Hepatic stellate cell (primary cell): ENCODE data around the gene CYTH3.
"Not testable (repeated sequence)": the region's sequence is repeated elsewhere in the genome, so short reads cannot be mapped to it uniquely, and the experiment has no call there.

ENCODE experiments used
- DNase-seq: peaks from one replicate; pipeline ENCODE4 v3.0.0; 2011; ENCODE audit warnings: low spot score

CYTH3 gene

DNA sequence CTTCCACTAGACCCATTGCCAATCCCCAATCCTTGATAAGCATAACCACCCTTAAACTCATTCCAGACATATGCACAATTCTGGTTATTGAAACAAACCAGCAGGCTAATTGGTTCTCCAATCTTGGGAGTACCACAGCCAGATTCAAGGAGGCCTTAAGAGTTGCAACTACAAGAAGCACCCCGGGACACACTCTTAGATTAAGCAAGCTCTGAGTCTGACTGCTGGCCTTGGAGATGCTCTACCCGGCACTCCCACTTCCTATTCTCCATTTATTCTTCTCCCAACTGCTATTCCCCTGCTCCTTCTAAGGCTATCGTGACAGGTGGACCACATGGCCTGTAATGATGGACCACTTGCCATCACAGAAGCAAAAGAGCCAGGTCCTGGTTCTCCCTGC lies 40.3 kb downstream of the CYTH3 start:
- no peak for DNase-seq

DNA sequence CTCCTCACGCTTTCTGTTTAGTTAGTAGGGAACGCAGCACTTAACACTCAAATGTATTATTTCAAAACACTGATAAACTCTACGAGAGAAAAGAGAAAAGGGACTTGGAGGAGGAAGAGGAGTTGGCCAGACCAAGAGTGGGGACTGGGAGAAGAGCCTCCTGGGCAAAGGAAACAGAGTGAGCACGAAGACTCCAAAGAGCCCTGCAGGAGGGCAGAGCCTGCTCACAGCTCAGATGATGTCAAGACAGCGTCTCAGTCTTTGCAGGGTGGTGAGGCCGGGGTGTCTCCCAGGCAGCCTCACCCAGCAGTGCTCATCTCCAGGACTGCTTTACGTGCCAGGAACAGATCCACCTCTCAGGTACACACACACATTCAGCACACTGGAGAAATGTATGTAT lies 41.2 kb downstream of the CYTH3 start:
- no peak for DNase-seq

- not testable (repeated sequence) for DNase-seq
Observed at GRCh38 chr7:6229284-6229683, 43.1 kb downstream of the CYTH3 start.

GRCh38 chr7:6228361-6229229 lies 43.8 kb downstream of the CYTH3 start:
- DNase-seq: peak; percentile 59

DNA sequence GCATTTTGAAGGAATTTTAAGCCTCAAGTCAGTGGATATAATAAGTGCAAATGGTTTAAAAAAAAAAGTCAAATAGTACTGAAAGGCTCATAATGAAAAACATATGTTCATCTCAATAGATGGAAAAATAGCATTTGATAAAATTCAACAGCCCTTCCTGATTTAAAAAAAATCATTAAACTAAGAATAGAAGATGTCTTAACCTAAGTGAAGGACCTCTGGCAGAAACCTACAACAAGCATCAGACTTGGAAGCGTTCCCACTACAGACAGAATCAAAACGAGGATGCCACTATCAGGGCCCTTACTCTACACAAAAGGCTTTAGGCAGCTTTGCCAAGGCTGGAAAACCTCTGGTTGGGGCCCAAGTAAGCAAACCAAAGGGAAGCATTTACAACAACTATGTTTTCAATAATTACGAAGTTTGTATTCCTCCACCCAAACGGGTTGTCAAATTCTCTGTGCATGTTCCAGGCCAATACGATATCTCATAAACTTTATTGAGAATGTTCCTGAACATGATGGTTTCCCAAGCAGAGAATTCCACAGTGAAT lies 45.1 kb downstream of the CYTH3 start:
- DNase-seq: no peak

DNA sequence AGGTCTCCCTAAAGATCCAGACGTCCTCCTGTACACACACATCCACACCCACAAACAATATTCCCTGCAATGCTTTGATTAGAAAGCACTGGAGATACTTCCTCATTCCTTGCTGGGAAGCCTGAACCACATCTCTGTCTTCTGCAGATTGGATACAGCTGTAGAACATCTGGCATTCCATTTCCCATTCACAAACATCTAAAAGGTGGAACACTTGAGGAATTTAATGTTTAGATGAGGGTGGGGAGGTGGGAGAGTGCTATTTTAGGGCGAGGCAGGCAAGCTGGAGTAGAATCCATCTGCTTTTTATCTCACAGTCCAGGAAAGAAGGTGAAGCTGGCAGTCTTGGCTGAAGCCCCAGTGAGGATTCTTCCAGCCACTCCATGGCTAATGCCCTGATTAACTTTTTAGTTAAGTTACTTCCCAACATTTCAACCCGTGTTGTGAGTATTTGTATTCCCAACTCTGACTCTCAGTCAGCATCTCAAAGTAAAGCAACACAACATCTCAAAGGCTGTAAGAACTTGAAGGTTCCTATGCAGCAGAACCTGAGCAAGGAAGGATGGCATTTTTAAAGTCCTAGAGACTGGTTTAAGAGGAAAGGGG lies 46.1 kb downstream of the CYTH3 start:
- DNase-seq: peak; percentile 48

DNA sequence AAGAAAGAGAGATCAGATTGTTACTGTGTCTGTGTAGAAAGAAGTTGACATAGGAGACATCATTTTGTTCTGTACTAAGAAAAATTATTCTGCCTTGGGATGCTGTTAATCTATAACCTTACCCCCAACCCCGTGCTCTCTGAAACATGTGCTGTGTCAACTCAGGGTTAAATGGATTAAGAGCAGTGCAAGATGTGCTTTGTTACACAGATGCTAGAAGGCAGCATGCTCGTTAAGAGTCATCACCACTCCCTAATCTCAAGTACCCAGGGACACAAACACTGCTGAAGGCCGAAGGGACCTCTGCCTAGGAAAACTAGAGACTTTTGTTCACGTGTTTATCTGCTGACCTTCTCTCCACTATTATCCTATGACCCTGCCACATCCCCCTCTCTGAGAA lies 49.0 kb downstream of the CYTH3 start:
- not testable (repeated sequence) for DNase-seq

DNA sequence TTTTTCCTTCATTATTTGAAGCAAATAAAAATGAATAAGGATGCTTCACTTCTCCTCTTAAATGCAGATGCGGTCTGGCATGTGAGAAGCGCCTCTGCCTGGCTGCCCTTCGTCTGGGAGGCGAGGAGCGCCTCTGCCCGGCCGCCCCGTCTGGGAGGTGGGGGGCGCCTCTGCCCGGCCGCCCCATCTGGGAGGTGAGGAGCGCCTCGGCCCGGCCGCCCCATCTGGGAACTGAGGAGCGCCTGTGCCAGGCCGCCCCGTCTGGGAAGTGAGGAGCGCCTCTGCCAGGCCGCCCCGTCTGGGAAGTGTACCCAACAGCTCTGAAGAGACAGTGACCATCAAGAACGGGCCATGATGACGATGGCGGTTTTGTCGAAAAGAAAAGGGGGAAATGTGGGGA lies 49.4 kb downstream of the CYTH3 start:
- DNase-seq: not testable (repeated sequence)

- DNase-seq: no peak
Observed at GRCh38 chr7:6221340-6222319, 50.8 kb downstream of the CYTH3 start.

DNA sequence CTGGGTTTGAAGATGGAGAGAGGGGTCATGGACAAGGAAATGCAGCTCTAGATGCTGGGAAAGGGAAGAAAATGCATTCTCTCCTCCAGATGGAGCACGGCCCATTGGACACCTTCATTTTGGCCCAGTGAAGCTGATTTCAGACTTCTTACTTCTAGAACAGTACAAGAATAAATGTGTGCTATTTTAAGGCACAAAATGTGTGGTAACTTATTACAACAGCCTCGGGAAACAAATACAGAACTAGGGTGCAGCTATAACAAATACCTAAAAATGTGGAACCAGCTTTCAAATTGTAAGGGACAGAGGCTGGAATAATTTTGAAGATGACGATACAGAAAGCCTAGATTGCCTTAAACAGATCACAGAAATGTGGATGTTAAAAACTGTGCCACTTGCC lies 54.1 kb downstream of the CYTH3 start:
- no peak for DNase-seq

DNA sequence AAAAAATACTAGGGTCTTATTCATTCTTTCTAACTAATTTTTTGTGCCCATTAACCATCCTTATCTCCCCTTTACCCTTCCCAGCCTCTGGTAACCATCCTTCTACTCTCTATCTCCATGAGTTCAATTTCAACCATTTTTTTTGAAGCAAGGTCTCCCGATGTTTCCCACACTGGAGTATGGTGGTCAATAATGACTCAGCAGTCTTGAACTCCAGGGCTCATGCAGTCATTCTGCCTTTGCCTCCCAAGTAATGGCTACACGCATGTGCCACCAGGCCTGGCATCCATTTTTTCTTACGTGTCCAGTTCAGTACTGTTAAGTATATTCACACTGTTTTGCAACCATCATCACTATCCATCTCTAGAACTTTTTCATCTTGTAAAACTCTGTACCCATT lies 60.4 kb downstream of the CYTH3 start:
- no peak for DNase-seq

GRCh38 chr7:6210621-6211372 lies 61.6 kb downstream of the CYTH3 start:
- DNase-seq: no peak

DNA sequence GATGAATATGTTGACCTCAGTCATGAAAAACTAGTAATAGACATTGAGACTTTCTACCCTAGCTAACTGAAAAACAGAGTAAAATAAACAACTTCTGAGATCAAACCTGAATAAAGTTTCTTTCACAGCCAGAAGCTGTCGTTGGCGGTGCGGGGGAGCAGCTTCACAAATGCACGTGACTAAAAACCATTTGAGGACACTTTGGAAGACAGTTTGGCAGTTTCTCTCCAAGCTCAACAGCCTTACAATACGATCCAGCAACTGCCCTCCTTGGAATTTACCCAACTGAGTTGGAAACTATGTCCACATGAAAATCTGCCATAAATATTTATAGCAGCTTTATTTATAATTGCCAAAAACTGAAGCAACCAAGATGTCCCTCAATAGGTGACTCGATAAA lies 63.1 kb downstream of the CYTH3 start:
- DNase-seq: no peak

DNA sequence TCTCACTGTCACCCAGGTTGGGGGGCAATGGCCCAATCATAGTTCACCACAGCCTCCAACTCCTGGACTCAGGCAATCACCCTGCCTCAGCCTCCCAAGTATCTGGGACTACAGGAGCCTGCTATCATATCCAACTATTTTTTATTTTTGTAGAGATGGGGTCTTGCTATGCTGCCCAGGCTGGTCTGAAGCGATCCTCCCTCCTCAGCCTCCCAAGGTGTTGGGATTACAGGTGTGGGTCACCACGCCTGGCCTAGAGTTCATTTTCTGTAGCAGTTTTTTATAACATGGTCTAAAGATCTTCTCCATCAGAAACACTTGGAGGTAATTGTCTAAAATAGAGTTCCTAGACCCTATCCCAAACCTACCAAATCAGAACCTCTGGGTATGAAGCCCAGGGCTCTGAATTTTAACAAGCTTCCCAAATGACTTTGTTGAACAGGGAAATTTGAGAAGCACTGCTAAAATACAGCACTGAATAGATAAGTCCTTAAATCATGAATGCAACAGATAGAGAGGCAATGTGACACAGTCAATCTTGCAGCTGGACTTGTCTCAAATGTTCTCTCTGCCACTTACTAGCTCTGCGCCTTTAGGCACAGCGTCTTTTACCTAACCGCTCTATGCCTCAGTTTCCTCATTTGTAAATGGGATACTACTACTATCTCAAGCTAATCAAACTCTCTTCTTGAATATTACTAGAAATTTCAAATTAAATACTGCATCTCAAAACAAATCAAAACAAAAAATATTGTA lies 63.7 kb downstream of the CYTH3 start:
- no peak for DNase-seq

DNA sequence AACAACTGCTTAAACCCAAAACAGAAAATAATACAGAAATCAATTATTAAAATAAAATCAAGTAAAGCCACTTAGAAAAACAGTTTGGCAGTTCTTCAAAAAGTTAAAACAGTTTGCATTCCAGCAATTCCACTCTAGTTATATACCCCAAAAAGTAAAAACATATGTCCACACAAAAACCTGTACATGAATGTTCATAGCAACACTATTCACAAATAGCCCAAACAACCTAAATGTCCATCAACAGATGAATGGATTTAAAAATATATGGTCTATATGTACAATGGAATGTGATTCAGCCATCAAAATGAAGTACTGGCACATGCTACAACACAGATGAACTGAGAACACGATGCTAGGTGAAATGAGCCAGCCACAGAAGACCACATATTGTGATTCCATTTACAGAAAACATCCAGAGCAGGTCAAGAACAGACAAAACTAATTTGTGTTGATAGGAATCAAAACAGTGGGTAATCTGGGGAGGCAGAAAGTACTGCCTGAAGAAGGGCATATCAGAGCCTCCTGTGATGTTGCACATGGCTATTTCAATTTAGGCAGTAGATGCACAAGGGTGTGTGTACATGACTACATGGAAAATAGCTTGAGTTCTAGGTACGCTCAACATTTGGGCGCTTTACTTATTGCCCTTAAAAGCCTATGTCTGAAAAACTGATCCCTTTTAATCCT lies 66.3 kb downstream of the CYTH3 start:
- no peak for DNase-seq

DNA sequence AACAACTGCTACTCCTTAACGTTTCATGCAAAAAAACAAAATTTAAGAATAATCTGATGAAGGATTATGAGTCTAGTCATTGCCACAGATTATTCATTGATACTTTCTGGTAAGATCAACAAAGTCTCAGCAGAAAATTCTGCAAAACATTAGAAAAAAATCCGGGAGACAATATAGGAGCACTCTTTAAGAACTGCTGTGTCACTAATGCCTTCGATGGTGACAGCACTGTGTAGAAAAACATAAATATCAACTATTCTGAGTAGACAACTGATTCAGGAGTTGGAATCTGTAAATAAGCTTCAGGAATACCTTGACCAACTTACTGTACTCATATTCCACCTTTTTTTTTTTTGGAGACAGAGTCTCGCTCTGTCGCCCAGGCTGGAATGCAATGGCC lies 69.0 kb downstream of the CYTH3 start:
- DNase-seq: no peak

DNA sequence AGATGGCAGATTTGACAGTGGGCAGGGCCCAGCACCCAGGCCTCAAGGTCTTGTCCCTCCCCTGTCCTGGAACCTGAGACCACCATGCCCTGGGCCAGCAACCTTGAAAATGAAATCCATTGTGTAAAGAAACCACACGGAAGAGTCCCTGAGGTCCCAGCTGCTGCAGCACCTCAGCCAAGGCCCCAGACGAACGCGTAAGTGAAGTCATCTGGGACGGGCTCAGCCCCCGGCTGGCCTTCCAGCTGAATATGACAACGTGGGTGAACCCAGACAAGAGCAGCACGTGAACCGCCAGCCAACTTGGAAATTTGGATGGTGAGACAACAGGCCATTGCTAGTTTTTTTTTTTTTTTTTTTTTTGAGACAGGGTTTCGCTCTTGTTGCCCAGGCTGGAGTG lies 70.3 kb downstream of the CYTH3 start:
- DNase-seq: no peak

- DNase-seq: no peak
Observed at GRCh38 chr7:6200971-6201370, 71.5 kb downstream of the CYTH3 start.

DNA sequence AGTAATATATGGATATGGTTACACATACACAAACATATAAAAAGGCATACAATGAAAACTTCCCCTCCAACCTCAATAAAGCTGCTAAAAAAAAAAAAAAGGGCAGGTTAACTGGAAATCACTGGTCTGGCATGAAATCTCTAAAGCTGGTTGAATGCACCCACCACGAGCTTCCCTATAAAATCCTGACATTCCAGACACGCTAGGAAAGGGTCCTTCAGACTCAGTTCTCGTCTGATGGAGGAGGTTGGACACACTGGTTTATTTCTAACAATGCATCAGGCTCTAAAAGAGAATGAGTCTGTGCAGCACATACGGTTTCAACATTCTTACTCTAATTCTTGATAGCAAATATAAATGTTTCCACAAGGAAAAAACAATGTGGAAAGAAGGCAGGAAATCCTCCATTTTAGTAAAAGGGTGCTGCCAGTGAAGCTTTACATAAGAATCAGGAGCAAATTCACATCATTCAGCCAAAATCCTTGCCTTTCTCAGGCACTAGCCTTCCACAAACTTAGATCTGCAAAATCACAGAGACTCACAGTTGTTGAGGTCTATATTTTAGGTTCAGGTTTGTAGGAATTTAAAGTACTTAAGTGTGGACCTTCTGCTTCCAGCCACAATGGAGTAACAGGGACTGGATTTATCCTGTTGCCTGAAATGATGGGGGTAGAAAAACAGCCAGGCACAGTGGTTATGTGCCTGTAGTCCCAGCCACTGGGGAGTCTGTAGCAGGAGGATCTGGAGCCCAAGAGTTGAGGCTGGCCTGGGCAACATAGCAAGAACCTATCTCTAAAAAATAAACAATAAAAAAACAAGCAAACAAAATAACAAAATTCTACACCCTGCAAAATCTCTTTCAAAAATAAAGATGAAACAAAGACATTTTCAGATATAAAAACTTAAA lies 73.5 kb downstream of the CYTH3 start:
- DNase-seq: no peak
